Muscle of leg (tissue), 9 donors: ENCODE measurements around the gene F3. TPM values are rescaled to one million over a fixed set of nuclear protein-coding genes. Genes with fewer than 3 reads are reported as not detected.

Experiments used
- polyA plus RNA-seq, 8 donors: library from polyadenylated mRNA; unstranded; fragments of 120-200 nt; gene quantifications; one replicate each; pipeline versions ENCODE4 v1.2.1 to v1.2.3, GENCODE V29; 2013; ENCODE audit warnings: inconsistent platforms in 1 of 8, low replicate concordance in 1 of 8; ENCODE audit not compliant: insufficient read length in 8 of 8, insufficient read depth in 1 of 8
- total RNA-seq: library from RNA; stranded (reverse); fragments of 120-200 nt; gene quantifications from one replicate; pipeline ENCODE4 v1.2.4, GENCODE V29; 2013

F3 gene
- total and polyA plus RNA-seq, 9 donors: 1.6 to 6.0 (median 2.4) TPM

Other genes starting within 250 kb of the F3 start
- 25.4 TPM for gene ABCD3, start 123.4 kb downstream of the F3 start, total RNA-seq
- 10 to 100 TPM; 19.9 to 28.1 (median 24.0) TPM for gene ABCD3, start 123.4 kb downstream of the F3 start, polyA plus RNA-seq